GM18511 (cell line): ENCODE results near the gene PIGM.

Source experiments
- ATAC-seq: cut with Tn5 transposase; IDR thresholded peaks from one replicate; pipeline ENCODE4 v1.9.1; 2021; ENCODE audit warnings: mild to moderate bottlenecking, moderate library complexity; ENCODE audit not compliant: unreplicated experiment

Gene PIGM

GRCh38 chr1:159990005-159990404, 41.8 kb downstream of the PIGM start:
- no peak for ATAC-seq

GRCh38 chr1:159989581-159989980, 42.2 kb downstream of the PIGM start:
- no peak for ATAC-seq

- ATAC-seq = no peak
Observed at GRCh38 chr1:159988006-159988405, 43.8 kb downstream of the PIGM start.

GRCh38 chr1:159987186-159987585, 44.6 kb downstream of the PIGM start:
- ATAC-seq = no peak

- ATAC-seq = no peak
Observed at GRCh38 chr1:159986531-159986930, 45.3 kb downstream of the PIGM start.

- ATAC-seq = no peak
Observed at GRCh38 chr1:159986093-159986492, 45.7 kb downstream of the PIGM start.

GRCh38 chr1:159985473-159985872, 46.3 kb downstream of the PIGM start:
- no peak for ATAC-seq

- no peak for ATAC-seq
Observed at GRCh38 chr1:159983681-159984080, 48.1 kb downstream of the PIGM start.

GRCh38 chr1:159982280-159982679, 49.5 kb downstream of the PIGM start:
- ATAC-seq = no peak

- no peak for ATAC-seq
Observed at GRCh38 chr1:159981351-159982055, 50.3 kb downstream of the PIGM start.

- no peak for ATAC-seq
Observed at GRCh38 chr1:159980786-159981185, 51.0 kb downstream of the PIGM start.

- ATAC-seq = no peak
Observed at GRCh38 chr1:159980076-159980475, 51.7 kb downstream of the PIGM start.

- no peak for ATAC-seq
Observed at GRCh38 chr1:159979257-159979656, 52.5 kb downstream of the PIGM start.

GRCh38 chr1:159978107-159978398, 53.7 kb downstream of the PIGM start:
- no peak for ATAC-seq

GRCh38 chr1:159977364-159978106, 54.3 kb downstream of the PIGM start:
- ATAC-seq = no peak
